Measurements from ENCODE around the gene SEMA3C.

The SEMA3C gene

GRCh38 chr7:80807166-80807900, 111.5 kb downstream of the SEMA3C start:
- TF ChIP-seq FOXM1 (IDR thresholded peaks at IDR 0.05; ENCODE audit: borderline replicate concordance, low read depth), result no peak
- TF ChIP-seq, protein P1, sequence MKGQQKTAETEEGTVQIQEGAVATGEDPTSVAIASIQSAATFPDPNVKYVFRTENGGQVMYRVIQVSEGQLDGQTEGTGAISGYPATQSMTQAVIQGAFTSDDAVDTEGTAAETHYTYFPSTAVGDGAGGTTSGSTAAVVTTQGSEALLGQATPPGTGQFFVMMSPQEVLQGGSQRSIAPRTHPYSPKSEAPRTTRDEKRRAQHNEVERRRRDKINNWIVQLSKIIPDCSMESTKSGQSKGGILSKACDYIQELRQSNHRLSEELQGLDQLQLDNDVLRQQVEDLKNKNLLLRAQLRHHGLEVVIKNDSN (IDR thresholded peaks at IDR 0.05), result no peak
- no peak for TF ChIP-seq EGR1 (IDR thresholded peaks at IDR 0.05)
- no peak for TF ChIP-seq CREB1 (IDR thresholded peaks at IDR 0.05; ENCODE audit: low read depth)
- TF ChIP-seq MAX (IDR thresholded peaks at IDR 0.05), result no peak
- TF ChIP-seq, protein P2, sequence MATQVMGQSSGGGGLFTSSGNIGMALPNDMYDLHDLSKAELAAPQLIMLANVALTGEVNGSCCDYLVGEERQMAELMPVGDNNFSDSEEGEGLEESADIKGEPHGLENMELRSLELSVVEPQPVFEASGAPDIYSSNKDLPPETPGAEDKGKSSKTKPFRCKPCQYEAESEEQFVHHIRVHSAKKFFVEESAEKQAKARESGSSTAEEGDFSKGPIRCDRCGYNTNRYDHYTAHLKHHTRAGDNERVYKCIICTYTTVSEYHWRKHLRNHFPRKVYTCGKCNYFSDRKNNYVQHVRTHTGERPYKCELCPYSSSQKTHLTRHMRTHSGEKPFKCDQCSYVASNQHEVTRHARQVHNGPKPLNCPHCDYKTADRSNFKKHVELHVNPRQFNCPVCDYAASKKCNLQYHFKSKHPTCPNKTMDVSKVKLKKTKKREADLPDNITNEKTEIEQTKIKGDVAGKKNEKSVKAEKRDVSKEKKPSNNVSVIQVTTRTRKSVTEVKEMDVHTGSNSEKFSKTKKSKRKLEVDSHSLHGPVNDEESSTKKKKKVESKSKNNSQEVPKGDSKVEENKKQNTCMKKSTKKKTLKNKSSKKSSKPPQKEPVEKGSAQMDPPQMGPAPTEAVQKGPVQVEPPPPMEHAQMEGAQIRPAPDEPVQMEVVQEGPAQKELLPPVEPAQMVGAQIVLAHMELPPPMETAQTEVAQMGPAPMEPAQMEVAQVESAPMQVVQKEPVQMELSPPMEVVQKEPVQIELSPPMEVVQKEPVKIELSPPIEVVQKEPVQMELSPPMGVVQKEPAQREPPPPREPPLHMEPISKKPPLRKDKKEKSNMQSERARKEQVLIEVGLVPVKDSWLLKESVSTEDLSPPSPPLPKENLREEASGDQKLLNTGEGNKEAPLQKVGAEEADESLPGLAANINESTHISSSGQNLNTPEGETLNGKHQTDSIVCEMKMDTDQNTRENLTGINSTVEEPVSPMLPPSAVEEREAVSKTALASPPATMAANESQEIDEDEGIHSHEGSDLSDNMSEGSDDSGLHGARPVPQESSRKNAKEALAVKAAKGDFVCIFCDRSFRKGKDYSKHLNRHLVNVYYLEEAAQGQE (IDR thresholded peaks at IDR 0.05; ENCODE audit: low read depth), result no peak
- TF ChIP-seq EP300 (IDR thresholded peaks at IDR 0.05; ENCODE audit: borderline replicate concordance), result no peak
- TF ChIP-seq ZBTB7A (IDR thresholded peaks at IDR 0.05; ENCODE audit: low read depth), result no peak
- no peak for TF ChIP-seq NFIC (IDR thresholded peaks at IDR 0.05)

GRCh38 chr7:80806663-80807062, 112.2 kb downstream of the SEMA3C start:
- TF ChIP-seq, protein P2 (IDR thresholded peaks at IDR 0.05; ENCODE audit: low read depth), result no peak
- no peak for TF ChIP-seq TCF12 (IDR thresholded peaks at IDR 0.05; ENCODE audit: low read depth)

DNA sequence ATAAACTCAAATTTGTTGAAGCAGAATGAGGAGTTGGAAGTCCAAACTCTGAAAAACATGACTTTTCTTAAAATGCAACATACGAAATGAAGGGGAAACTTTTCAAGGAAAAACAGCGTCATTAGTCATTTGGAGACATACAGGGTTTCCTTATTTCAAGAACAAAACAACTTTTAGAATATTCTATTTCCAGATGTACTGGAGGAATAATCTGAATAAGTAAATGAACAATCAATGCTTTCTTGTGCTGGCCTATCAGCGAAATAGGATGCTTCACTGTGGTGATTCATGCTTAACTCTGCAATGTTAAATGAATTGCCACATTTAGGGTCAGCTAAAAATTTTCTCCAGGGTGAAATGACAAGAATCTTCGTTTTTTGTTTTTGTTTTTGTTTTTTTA, 114.3 kb downstream of the SEMA3C start:
- TF ChIP-seq TAF1 (IDR thresholded peaks at IDR 0.05; ENCODE audit: low read depth) (no peak), NFIC (IDR thresholded peaks at IDR 0.05) (no peak), EGR1 (IDR thresholded peaks at IDR 0.05) (no peak), FOXM1 (IDR thresholded peaks at IDR 0.05; ENCODE audit: borderline replicate concordance, low read depth) (no peak), MAX (IDR thresholded peaks at IDR 0.05) (no peak), CREB1 (IDR thresholded peaks at IDR 0.05; ENCODE audit: low read depth) (no peak), RAD21 (IDR thresholded peaks at IDR 0.05; ENCODE audit: low read depth) (no peak), CEBPB (IDR thresholded peaks at IDR 0.05) (no peak), ZBTB7A (IDR thresholded peaks at IDR 0.05; ENCODE audit: low read depth) (no peak), TEAD4 (IDR thresholded peaks at IDR 0.05) (no peak), EP300 (IDR thresholded peaks at IDR 0.05; ENCODE audit: borderline replicate concordance) (no peak), YY1 (IDR thresholded peaks at IDR 0.05; ENCODE audit: low read depth) (no peak), TCF12 (IDR thresholded peaks at IDR 0.05; ENCODE audit: low read depth) (no peak)
- TF ChIP-seq, protein P2 (IDR thresholded peaks at IDR 0.05; ENCODE audit: low read depth), result no peak
- TF ChIP-seq, protein P1 (IDR thresholded peaks at IDR 0.05), result no peak

DNA sequence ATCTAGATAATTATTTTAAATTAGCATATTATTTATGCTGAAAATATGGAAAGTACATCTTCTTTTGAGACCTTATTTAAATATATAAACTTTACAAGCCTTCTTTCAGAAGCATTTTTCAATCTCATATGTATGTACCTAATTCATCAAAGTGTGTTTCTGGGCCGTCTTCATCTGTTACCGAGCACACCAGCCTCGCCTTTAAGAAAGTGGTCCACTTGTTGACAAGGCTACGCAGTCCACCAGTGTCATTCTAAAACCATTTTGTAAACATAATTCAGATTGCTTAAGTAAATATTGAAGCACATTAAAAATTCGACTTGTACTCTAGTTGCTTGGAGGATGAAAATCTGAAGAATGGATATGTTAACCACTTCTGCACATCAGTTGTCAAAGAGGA, 116.3 kb downstream of the SEMA3C start:
- TF ChIP-seq FOXM1 (IDR thresholded peaks at IDR 0.05; ENCODE audit: borderline replicate concordance, low read depth), result no peak
- TF ChIP-seq TCF12 (IDR thresholded peaks at IDR 0.05; ENCODE audit: low read depth), result no peak
- TF ChIP-seq, protein P2 (IDR thresholded peaks at IDR 0.05; ENCODE audit: low read depth), result no peak
- no peak for TF ChIP-seq EGR1 (IDR thresholded peaks at IDR 0.05)
- TF ChIP-seq TEAD4 (IDR thresholded peaks at IDR 0.05), result no peak
- TF ChIP-seq CREB1 (IDR thresholded peaks at IDR 0.05; ENCODE audit: low read depth), result no peak
- no peak for TF ChIP-seq TAF1 (IDR thresholded peaks at IDR 0.05; ENCODE audit: low read depth)
- no peak for TF ChIP-seq YY1 (IDR thresholded peaks at IDR 0.05; ENCODE audit: low read depth)
- no peak for TF ChIP-seq CEBPB (IDR thresholded peaks at IDR 0.05)
- TF ChIP-seq MAX (IDR thresholded peaks at IDR 0.05), result no peak
- TF ChIP-seq ZBTB7A (IDR thresholded peaks at IDR 0.05; ENCODE audit: low read depth), result no peak
- TF ChIP-seq NFIC (IDR thresholded peaks at IDR 0.05), result no peak
- no peak for TF ChIP-seq RAD21 (IDR thresholded peaks at IDR 0.05; ENCODE audit: low read depth)
- TF ChIP-seq, protein P1 (IDR thresholded peaks at IDR 0.05), result no peak
- TF ChIP-seq EP300 (IDR thresholded peaks at IDR 0.05; ENCODE audit: borderline replicate concordance), result no peak

All from Ishikawa (cell line).